ENCODE results near the gene ANKS1B. TPM values are rescaled to one million over a fixed set of nuclear protein-coding genes. Genes with fewer than 3 reads are reported as not detected.

Gene ANKS1B
- total and polyA plus RNA-seq, 2 of the 4 experiments (the other 2 are of a cell fraction) = 0.17 to 0.18 TPM

DNA sequence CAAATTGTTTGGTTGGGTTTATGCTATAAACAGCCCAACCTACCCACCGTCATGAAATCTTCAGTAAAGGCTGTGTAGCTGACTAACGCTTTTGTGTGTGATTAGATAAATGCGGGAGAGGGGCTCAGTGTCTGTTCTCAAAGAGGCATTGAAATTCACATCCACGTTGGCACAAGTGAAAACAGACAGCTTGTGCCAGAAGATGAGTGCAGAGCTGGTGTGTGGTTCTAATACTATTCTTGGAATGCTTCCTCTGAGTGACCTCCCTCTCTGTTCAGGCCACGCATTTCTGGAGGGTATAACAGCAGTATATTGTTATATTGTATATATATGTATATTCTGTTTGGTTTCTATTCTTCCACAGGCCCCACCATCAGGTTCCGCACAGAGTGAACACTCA, 1075.9 kb downstream of the ANKS1B start:
- H2AFZ ChIP-seq (replicated peaks; ENCODE audit: low read length, poor library complexity) = no peak overlapping the region
- no peaks in the 10 kb centered on the region for H3K4me1 ChIP-seq (ENCODE audit: control insufficient read depth, insufficient read depth, low read length)
- H2AK5ac ChIP-seq (ENCODE audit: low read depth, low read length) = no peak overlapping the region
- H4K20me1 ChIP-seq (ENCODE audit: insufficient read depth, low read length) = no peaks in the 10 kb centered on the region
- no peaks in the 10 kb centered on the region for H3K9me1 ChIP-seq (ENCODE audit: insufficient read depth, low read length)
- WGBS, 2 experiments (ENCODE audit: extremely low coverage in 2 of 2, insufficient read length in 1 of 2) = no CpG with 5 or more reads among the region's 6 CpGs
- in situ Hi-C loops (cut with MboI; ENCODE audit: low sequenced_read_pairs) (no loop called here), intact Hi-C loops (cut with micrococcal nuclease) (no loop called here), dilution Hi-C loops (cut with HindIII; ENCODE audit: low sequenced_read_pairs, unreplicated experiment) (no loop called here)
- H3K4ac ChIP-seq (ENCODE audit: low read depth, low read length) = no peak overlapping the region
- ATAC-seq (ENCODE audit: low read depth) (no peak), DNase-seq (no peak)
- H3K18ac ChIP-seq (ENCODE audit: low read depth, low read length) = no peak overlapping the region
- H3K23ac ChIP-seq (ENCODE audit: low read depth, low read length) = no peak overlapping the region
- no peaks in the 10 kb centered on the region for H3K79me1 ChIP-seq (ENCODE audit: low read depth in 1 of 2, low read length in 2 of 2)
- H3K14ac ChIP-seq (replicated peaks; ENCODE audit: low read depth, low read length) = no peak overlapping the region
- H3K36me3 ChIP-seq (ENCODE audit: control insufficient read depth, insufficient read depth, low read length) = no peaks in the 10 kb centered on the region
- H2BK15ac ChIP-seq (ENCODE audit: low read depth, low read length) = no peak overlapping the region
- H4K91ac ChIP-seq (ENCODE audit: insufficient read depth, low read depth, low read length) = no peak overlapping the region
- H4K5ac ChIP-seq (ENCODE audit: low read depth, low read length) = no peak overlapping the region
- H2BK120ac ChIP-seq (ENCODE audit: low read depth, low read length) = no peak overlapping the region
- H2BK20ac ChIP-seq (ENCODE audit: low read depth, low read length) = no peak overlapping the region
- no peaks in the 10 kb centered on the region for H3K9me3 ChIP-seq (ENCODE audit: control insufficient read depth, insufficient read depth, low read length)
- BruUV-seq (replicated peaks) = no TSS peak
- H3K27ac ChIP-seq (ENCODE audit: insufficient read depth, low read length) = no peak overlapping the region
- CTCF ChIA-PET = no interaction called here
- H3K56ac ChIP-seq (ENCODE audit: extremely low read depth, insufficient read depth, low read length) = no peak overlapping the region
- no peak overlapping the region for H4K8ac ChIP-seq (ENCODE audit: low read depth in 2 of 2, low read length in 2 of 2)
- H3K4me2 ChIP-seq (ENCODE audit: low read depth, low read length) = no peak overlapping the region
- TF ChIP-seq MAFK (IDR thresholded peaks at IDR 0.05; ENCODE audit: low read depth, low read length) = no peak
- no peak for TF ChIP-seq SMC3 (IDR thresholded peaks at IDR 0.05; ENCODE audit: low read depth, low read length)
- no peak for TF ChIP-seq FOS (IDR thresholded peaks at IDR 0.05; ENCODE audit: low read depth, low read length)
- TF ChIP-seq MAZ (IDR thresholded peaks at IDR 0.05; ENCODE audit: borderline replicate concordance, low read depth, low read length) = no peak
- TF ChIP-seq, protein P1, sequence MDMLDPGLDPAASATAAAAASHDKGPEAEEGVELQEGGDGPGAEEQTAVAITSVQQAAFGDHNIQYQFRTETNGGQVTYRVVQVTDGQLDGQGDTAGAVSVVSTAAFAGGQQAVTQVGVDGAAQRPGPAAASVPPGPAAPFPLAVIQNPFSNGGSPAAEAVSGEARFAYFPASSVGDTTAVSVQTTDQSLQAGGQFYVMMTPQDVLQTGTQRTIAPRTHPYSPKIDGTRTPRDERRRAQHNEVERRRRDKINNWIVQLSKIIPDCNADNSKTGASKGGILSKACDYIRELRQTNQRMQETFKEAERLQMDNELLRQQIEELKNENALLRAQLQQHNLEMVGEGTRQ (IDR thresholded peaks at IDR 0.05; ENCODE audit: low read depth, low read length) = no peak
- TF ChIP-seq CHD1 (IDR thresholded peaks at IDR 0.05; ENCODE audit: low read depth, low read length) = no peak
- TF ChIP-seq NFE2L2 (IDR thresholded peaks at IDR 0.05; ENCODE audit: low read depth, low read length) = no peak
- no peak for TF ChIP-seq RFX5 (IDR thresholded peaks at IDR 0.05; ENCODE audit: low read depth, low read length)
- no peak for TF ChIP-seq CEBPB (IDR thresholded peaks at IDR 0.05; ENCODE audit: low read depth, low read length)
- TF ChIP-seq, protein P2, sequence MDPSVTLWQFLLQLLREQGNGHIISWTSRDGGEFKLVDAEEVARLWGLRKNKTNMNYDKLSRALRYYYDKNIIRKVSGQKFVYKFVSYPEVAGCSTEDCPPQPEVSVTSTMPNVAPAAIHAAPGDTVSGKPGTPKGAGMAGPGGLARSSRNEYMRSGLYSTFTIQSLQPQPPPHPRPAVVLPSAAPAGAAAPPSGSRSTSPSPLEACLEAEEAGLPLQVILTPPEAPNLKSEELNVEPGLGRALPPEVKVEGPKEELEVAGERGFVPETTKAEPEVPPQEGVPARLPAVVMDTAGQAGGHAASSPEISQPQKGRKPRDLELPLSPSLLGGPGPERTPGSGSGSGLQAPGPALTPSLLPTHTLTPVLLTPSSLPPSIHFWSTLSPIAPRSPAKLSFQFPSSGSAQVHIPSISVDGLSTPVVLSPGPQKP (IDR thresholded peaks at IDR 0.05; ENCODE audit: borderline replicate concordance, low read depth, low read length) = no peak
- TF ChIP-seq, protein P3, sequence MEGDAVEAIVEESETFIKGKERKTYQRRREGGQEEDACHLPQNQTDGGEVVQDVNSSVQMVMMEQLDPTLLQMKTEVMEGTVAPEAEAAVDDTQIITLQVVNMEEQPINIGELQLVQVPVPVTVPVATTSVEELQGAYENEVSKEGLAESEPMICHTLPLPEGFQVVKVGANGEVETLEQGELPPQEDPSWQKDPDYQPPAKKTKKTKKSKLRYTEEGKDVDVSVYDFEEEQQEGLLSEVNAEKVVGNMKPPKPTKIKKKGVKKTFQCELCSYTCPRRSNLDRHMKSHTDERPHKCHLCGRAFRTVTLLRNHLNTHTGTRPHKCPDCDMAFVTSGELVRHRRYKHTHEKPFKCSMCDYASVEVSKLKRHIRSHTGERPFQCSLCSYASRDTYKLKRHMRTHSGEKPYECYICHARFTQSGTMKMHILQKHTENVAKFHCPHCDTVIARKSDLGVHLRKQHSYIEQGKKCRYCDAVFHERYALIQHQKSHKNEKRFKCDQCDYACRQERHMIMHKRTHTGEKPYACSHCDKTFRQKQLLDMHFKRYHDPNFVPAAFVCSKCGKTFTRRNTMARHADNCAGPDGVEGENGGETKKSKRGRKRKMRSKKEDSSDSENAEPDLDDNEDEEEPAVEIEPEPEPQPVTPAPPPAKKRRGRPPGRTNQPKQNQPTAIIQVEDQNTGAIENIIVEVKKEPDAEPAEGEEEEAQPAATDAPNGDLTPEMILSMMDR (conservative IDR thresholded peaks at IDR 0.05; ENCODE audit: low read depth, low read length) = no peak
- TF ChIP-seq RAD21 (IDR thresholded peaks at IDR 0.05; ENCODE audit: low read length) = no peak
- no peak for TF ChIP-seq POLR2A (IDR thresholded peaks at IDR 0.05; ENCODE audit: low read depth, low read length)
- no peak for TF ChIP-seq MXI1 (IDR thresholded peaks at IDR 0.05; ENCODE audit: borderline replicate concordance, low read depth, low read length)
- no peak for TF ChIP-seq BHLHE40 (IDR thresholded peaks at IDR 0.05; ENCODE audit: low read depth, low read length)
- TF ChIP-seq RCOR1 (IDR thresholded peaks at IDR 0.05; ENCODE audit: insufficient replicate concordance, low read length) = no peak
- H3K4me3 ChIP-seq (ENCODE audit: insufficient read depth, low read depth, low read length) = no peak overlapping the region
- no peak overlapping the region for H2AK9ac ChIP-seq (replicated peaks; ENCODE audit: low read depth, low read length, poor library complexity)
- no peak overlapping the region for H2BK5ac ChIP-seq (ENCODE audit: low read depth, low read length, poor library complexity, severe bottlenecking)
- no peaks in the 10 kb centered on the region for H3K27me3 ChIP-seq (ENCODE audit: control insufficient read depth, insufficient read depth, low read length)
- H3K9ac ChIP-seq (ENCODE audit: low read depth, low read length) = no peak overlapping the region
- POLR2A ChIA-PET (ENCODE audit: unreplicated experiment) = no interaction called here

All from IMR-90 (cell line).